Gastroesophageal sphincter (tissue), 4 donors: ENCODE data around the gene ZNF136. TPM values are rescaled to one million over a fixed set of nuclear protein-coding genes. Genes with fewer than 3 reads are reported as not detected.

Experiments used
- ATAC-seq: fragments of 150-250 bp; one replicate; pipeline ENCODE4 v1.9.1; 2016; ENCODE audit warnings: mild to moderate bottlenecking, moderate library complexity
- H3K27ac ChIP-seq, 4 donors: fragments of 200-600 bp; sonication (generic) in 3 of 4; 1 replicate in 3 of 4; 2 replicates in 1 of 4; pipeline ENCODE4 v1.5.1; 2016 to 2019
- H3K27me3 ChIP-seq: fragments of 200-600 bp; sonication (generic); one replicate; pipeline ENCODE4 v1.5.1; 2019
- H3K36me3 ChIP-seq, 2 donors: fragments of 200-600 bp; sonication (generic); one replicate each; pipeline ENCODE4 v1.5.1; 2019; ENCODE audit warnings: control low read depth in 1 of 2
- H3K4me1 ChIP-seq, 3 donors: fragments of 200-600 bp; sonication (generic); 1 replicate in 2 of 3; 2 replicates in 1 of 3; pipeline ENCODE4 v1.5.1; 2016 to 2019; ENCODE audit warnings: control low read depth in 2 of 3
- H3K4me3 ChIP-seq, 2 donors: fragments of 200-600 bp; sonication (generic); one replicate each; pipeline ENCODE4 v1.5.1; 2019; ENCODE audit warnings: mild to moderate bottlenecking in 1 of 2, moderate library complexity in 1 of 2
- H3K9me3 ChIP-seq, 3 donors: fragments of 200-600 bp; sonication (generic); one replicate each; pipeline ENCODE4 v1.5.1; 2017 to 2019; ENCODE audit warnings: control low read depth in 2 of 3
- EP300 ChIP-seq: sonication (generic); formaldehyde crosslinking; IDR thresholded peaks from one replicate; pipeline ENCODE4 v1.6.1; 2017; ENCODE audit warnings: antibody characterized with exemption, mild to moderate bottlenecking
- POLR2A ChIP-seq, 2 donors: fragments of 450-650 bp; IDR thresholded peaks; one replicate each; pipeline ENCODE4 v1.6.1; 2017; ENCODE audit warnings: antibody characterized with exemption in 2 of 2, mild to moderate bottlenecking in 2 of 2, moderate library complexity in 1 of 2
- POLR2AphosphoS5 ChIP-seq: sonication (generic); formaldehyde crosslinking; IDR thresholded peaks from one replicate; pipeline ENCODE4 v1.6.1; 2017; ENCODE audit warnings: antibody characterized with exemption
- WGBS, 2 donors: methylation state at CpG; one replicate each; pipeline ENCODE4 v1.1.5; 2018; ENCODE audit warnings: low coverage in 1 of 2; 5-methylcytosine and 5-hydroxymethylcytosine counted together
- total RNA-seq, 4 donors: library from RNA; depleted of rRNA; stranded (reverse); fragments of >200 nt; gene quantifications; one replicate each; pipeline ENCODE4 v1.1.0, GENCODE V29; 2016
- TF ChIP-seq, protein P1 (sequence below), 4 experiments: fragments of 200-600 bp in 2 of 4; fragments of 450-650 bp in 2 of 4; sonication (generic) in 1 of 4; IDR thresholded peaks; one replicate each; pipeline ENCODE4 v1.5.1; 2017 to 2019; ENCODE audit warnings: antibody characterized with exemption in 4 of 4, mild to moderate bottlenecking in 2 of 4, moderate library complexity in 2 of 4

The ZNF136 gene
- total RNA-seq, 4 donors from 2014 or later, result 8.7 to 19.6 (median 11.5) TPM

DNA sequence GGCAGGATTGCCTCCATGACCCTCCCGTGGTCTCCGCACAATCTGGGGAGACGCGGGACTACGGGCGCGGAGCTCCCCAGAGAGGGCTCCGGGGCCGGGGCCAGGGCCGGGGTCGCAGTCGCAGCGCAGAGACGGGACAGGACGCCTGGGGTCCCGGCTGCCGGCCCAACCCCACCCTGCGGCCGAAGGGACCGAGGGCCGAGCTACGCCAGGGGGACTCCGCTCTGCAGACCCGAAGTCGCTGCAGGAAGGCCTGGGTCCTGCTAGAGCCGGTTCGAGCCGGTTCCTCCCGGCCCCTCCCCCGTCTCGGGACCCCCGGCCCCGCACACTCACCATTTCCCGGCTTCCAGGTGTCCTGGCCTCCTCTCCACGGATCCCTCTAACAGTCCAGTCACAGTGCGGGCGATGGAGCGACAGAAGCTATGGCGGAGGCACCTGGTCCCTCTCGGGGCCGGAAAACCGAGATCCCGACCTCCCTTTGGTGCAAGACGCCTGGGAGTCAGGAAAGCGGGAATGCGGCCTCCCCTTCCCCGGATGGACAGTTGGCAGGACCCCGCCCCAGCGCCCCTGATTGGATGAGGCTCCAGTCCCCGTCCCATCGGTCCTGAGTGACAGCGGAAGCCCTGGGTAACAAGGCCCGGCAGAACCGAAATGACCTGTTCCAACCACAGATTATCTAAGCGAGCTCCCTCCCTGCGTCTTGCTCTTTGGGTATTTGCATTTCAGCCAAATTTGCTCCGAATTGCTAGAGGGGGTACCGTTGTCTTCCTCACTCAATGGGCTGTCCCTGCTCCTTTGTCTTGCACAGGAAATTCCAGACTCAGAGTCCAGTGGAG is 6.5 kb upstream of the ZNF136 start, which contains the start of gene ZNF625:
ZNF625 (minus strand) TSS at position 512 of the 836 bp plus-strand sequence; CDS start at position 336, 176 bp downstream.
- peak within 1 kb of the TSS; percentile 59 to 89 (median 80) for H3K27ac ChIP-seq
- peaks cover 0 to 29% (median 3%) of the 10 kb centered on the region in 3 donors for H3K4me1 ChIP-seq
- H3K4me3 ChIP-seq, result peak within 1 kb of the TSS; percentile 70 to 80
- H3K36me3 ChIP-seq, result peaks cover 0 to 9% of the 10 kb centered on the region in 2 donors
- no peak for TF ChIP-seq EP300
- peak; percentile 36 to 39 for TF ChIP-seq POLR2A (IDR thresholded peaks at IDR 0.05)
- peak; percentile 55 for TF ChIP-seq POLR2AphosphoS5
- TF ChIP-seq, protein P1, sequence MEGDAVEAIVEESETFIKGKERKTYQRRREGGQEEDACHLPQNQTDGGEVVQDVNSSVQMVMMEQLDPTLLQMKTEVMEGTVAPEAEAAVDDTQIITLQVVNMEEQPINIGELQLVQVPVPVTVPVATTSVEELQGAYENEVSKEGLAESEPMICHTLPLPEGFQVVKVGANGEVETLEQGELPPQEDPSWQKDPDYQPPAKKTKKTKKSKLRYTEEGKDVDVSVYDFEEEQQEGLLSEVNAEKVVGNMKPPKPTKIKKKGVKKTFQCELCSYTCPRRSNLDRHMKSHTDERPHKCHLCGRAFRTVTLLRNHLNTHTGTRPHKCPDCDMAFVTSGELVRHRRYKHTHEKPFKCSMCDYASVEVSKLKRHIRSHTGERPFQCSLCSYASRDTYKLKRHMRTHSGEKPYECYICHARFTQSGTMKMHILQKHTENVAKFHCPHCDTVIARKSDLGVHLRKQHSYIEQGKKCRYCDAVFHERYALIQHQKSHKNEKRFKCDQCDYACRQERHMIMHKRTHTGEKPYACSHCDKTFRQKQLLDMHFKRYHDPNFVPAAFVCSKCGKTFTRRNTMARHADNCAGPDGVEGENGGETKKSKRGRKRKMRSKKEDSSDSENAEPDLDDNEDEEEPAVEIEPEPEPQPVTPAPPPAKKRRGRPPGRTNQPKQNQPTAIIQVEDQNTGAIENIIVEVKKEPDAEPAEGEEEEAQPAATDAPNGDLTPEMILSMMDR (IDR thresholded peaks at IDR 0.05), result no peak
- H3K27me3 ChIP-seq, result no peaks in the 10 kb centered on the region
- no peaks in the 10 kb centered on the region for H3K9me3 ChIP-seq
- peak; percentile 97 for ATAC-seq
- 0% methylated on average over 4 to 7 of the region's 58 CpGs for WGBS, 2 donors

DNA sequence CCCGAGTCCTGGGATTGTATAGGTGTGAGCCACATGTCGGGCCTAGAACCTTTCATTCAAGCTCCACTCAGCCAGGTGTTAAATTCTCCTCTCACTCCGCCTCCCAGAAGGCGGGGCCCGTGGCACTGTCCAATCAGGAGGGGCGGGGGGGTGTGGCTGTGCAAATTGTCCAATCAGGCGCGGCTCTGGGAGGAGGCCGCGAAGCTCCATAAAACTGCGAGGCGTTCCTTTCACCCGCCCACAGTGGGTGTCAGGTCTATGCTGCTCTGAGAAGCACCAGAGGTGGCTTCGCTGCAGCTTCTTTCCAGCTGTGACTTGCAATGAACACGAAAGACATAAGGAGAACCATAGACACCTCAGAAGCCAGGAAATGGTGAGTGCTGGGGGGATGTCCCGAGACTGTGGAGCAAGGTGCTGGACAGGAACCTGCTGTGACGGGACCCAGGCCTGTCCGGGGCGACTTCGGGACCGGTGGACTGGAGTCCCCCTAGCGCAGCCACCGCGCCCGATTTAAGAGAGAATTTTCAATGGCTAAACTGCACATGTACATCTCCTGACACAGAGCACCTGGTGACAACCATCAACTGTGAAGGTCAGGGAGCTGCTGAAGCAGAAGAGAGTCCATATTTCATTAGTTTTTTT is 3.0 kb upstream of the ZNF136 start:
- H3K4me3 ChIP-seq, result no peak overlapping the region
- no peak overlapping the region for H3K27ac ChIP-seq
- TF ChIP-seq POLR2A (IDR thresholded peaks at IDR 0.05) (no peak), EP300 (no peak), POLR2AphosphoS5 (no peak)
- TF ChIP-seq, protein P1 (IDR thresholded peaks at IDR 0.05), result no peak
- 74 to 80% methylated on average over 1 to 4 of the region's 25 CpGs for WGBS, 2 donors
- peaks cover 0 to 5% of the 10 kb centered on the region in 2 donors for H3K36me3 ChIP-seq
- H3K9me3 ChIP-seq, result no peaks in the 10 kb centered on the region
- peaks cover 0 to 39% (median 14%) of the 10 kb centered on the region in 3 donors for H3K4me1 ChIP-seq
- H3K27me3 ChIP-seq, result no peaks in the 10 kb centered on the region
- no peak for ATAC-seq

DNA sequence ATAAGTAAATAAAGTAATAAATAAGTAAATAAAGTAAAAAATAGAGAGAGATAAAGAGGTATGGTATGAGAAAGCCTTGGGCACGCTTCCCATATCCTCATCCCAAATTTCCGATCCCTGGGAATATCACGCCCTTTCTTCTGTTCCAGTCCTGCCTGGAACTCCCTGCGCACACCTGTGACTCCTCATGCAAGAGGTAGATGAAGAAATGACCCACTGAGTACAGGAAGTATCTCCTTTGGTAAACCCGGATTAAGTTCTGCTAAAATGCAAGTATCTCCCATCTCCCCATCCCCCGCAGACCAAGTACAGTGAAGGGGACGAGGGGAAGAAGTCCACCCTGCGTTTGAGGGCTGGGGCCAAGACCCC is 399 bp upstream of the ZNF136 start:
- 13 to 17% methylated on average over 5 to 8 of the region's 8 CpGs for WGBS, 2 donors
- Histone ChIP-seq H3K4me1 (peaks cover 0 to 48% (median 24%) of the 10 kb centered on the region in 3 donors), H3K4me3 (peak overlapping the region; percentile 69 to 87), H3K27ac (peak overlapping the region in 3 of 4 donors; percentile 95 to 97 (median 97)), H3K36me3 (peaks cover 0 to 16% of the 10 kb centered on the region in 2 donors), H3K9me3 (no peaks in the 10 kb centered on the region), H3K27me3 (no peaks in the 10 kb centered on the region)
- no peak for ATAC-seq
- TF ChIP-seq EP300 (no peak), POLR2A (IDR thresholded peaks at IDR 0.05) (no peak), POLR2AphosphoS5 (no peak)
- TF ChIP-seq, protein P1 (IDR thresholded peaks at IDR 0.05), result no peak

DNA sequence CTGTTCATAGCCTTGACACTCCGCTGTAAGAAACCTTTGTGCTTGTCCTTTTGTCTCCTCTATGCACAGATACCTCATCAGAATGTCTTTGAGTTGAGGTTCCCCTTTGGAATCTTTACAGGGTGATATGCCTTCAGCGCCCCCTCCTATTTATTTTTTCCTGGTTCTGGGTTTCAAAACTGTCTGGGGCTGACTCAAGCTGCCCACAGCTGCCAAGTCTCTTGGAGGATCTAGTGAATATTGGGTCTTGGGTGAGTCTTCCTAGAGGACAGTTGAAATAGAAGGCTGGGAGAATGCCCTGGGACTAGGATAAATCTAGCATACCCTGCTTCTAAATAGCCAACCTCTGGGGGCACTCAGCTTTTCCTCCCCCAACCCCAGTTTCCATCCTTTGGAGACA is 930 bp downstream of the ZNF136 start:
- Histone ChIP-seq H3K4me3 (peak overlapping the region; percentile 69 to 87), H3K4me1 (peaks cover 0 to 50% (median 24%) of the 10 kb centered on the region in 3 donors), H3K9me3 (no peaks in the 10 kb centered on the region), H3K36me3 (peaks cover 0 to 16% of the 10 kb centered on the region in 2 donors), H3K27ac (peak overlapping the region; percentile 71 to 97 (median 96)), H3K27me3 (no peaks in the 10 kb centered on the region)
- WGBS, 2 donors, result 19% methylated on average over 2 of the region's 2 CpGs
- TF ChIP-seq, protein P1 (IDR thresholded peaks at IDR 0.05), result no peak
- no peak for TF ChIP-seq EP300
- no peak for TF ChIP-seq POLR2A (IDR thresholded peaks at IDR 0.05)
- TF ChIP-seq POLR2AphosphoS5, result no peak
- ATAC-seq, result no peak
